GM19328 (cell line): Measurements from ENCODE around the gene PALLD.

Experiments used
- ATAC-seq: cut with Tn5 transposase; IDR thresholded peaks from one replicate; pipeline ENCODE4 v1.9.1; 2021; ENCODE audit warnings: mild to moderate bottlenecking, moderate library complexity; ENCODE audit not compliant: unreplicated experiment

Gene PALLD

GRCh38 chr4:168860827-168861226 lies 364.0 kb downstream of the PALLD start:
- ATAC-seq = no peak

GRCh38 chr4:168863719-168864647 lies 367.1 kb downstream of the PALLD start:
- no peak for ATAC-seq

GRCh38 chr4:168864821-168865541 lies 368.1 kb downstream of the PALLD start:
- no peak for ATAC-seq

DNA sequence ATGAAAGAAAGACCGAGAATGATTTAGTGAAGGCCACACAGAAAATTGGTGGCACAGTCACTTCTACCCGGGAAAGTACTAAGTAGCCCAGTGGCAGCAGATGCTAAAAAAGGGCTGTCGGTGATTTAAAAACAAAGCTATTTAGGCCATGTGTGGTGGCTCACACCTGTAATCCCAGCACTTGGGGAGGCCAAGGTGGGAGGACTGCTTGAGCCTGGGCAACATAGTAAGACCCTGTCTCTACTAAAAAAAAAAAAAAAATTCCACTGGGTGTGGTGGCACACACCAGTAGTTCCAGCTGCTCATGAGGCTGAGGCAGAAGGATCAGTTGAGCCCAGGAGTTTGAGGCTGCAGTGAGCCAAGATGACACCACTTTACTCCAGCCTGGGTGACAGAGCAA lies 369.0 kb downstream of the PALLD start:
- no peak for ATAC-seq

- ATAC-seq = no peak
These were observed 369.8 kb downstream of the PALLD start for GRCh38 chr4:168866635-168867034.

DNA sequence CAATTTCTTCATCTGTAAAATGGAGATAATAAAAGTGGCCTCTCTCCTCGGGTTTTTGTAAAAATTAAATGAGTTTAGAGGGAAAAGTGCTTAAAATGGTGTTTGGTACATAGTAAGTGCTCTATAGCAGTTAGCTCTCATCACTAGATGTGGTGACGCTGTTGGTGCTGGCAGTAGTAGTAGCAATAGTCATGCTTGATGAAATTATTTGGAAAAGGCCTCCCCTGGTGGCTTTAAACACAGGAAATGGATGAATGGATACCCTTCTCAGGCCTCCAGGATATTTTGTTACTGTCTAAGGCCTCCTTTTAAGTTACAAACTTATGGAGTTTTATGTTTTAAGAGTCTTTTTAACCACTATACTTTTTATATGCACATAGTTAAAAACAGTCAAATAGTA lies 370.3 kb downstream of the PALLD start:
- no peak for ATAC-seq

DNA sequence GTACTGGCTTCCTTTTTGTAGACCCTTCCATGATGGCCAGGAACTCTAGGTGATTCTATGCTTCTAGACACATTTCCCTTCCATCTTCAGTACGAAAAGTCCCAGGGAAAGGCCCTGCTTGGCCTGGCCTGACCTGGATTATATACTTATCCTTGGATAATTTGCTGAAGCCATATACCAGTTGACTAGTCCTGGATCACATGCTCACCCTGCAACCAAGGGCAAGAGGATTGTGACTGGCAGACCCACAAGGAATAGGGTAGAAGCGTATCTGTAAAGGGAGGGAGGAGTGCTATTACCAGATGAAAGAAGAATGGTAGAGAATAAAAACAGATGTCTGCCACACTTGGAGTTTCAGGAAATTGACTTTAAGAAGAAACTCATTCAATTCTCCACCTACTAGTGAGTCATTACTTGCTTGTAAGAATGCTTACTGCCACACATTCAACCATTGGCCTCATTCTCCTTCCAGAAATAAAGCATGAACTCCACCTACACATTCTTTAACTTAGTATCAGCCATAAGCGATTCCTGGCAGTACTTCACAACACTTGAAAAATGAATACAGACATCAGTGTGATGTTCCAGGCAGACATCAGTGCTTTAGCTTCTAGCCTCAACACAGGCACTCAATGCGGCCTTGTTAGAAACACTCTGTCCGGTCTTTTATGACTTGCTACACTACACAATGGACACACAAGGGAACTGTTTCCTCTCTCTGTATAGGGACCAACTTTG lies 371.4 kb downstream of the PALLD start:
- no peak for ATAC-seq

- ATAC-seq = no peak
These were observed 371.9 kb downstream of the PALLD start for GRCh38 chr4:168868802-168869201.

GRCh38 chr4:168870004-168870403 lies 373.2 kb downstream of the PALLD start:
- no peak for ATAC-seq

GRCh38 chr4:168871632-168872031 lies 374.8 kb downstream of the PALLD start:
- ATAC-seq = no peak

GRCh38 chr4:168874083-168874482 lies 377.2 kb downstream of the PALLD start:
- ATAC-seq = no peak

GRCh38 chr4:168876106-168876505 lies 379.3 kb downstream of the PALLD start:
- ATAC-seq = no peak

DNA sequence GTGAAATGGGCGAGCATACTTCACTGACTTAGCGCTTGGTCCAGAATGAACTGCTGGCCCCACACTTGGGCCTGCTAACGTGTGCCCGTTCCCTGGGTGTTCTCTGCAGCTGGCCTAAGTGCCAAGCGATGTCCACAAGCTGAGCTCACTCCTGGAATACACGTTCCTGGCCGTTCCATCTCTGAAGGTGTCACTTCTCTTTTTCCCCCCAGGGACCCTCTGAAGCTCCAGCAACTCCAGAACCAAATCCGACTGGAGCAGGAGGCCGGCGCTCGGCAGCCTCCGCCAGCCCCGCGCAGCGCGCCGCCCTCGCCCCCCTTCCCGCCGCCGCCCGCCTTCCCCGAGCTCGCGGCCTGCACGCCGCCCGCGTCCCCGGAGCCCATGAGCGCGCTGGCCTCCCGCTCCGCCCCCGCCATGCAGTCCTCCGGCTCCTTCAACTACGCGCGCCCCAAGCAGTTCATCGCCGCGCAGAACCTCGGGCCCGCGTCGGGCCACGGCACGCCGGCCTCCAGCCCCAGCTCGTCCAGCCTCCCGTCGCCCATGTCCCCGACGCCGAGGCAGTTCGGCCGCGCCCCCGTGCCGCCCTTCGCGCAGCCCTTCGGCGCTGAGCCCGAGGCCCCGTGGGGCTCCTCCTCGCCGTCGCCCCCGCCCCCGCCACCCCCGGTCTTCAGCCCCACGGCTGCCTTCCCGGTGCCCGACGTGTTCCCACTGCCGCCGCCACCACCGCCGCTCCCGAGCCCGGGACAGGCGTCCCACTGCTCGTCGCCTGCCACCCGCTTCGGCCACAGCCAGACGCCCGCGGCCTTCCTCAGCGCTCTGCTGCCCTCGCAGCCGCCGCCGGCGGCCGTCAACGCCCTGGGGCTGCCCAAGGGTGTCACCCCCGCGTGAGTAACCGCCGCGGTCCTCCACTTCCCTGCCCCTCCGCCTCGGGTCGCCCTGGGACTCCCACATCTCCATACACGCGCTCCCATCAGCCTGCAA lies 380.9 kb downstream of the PALLD start:
- peak; percentile 39 for ATAC-seq

GRCh38 chr4:168878623-168879022 lies 381.8 kb downstream of the PALLD start:
- ATAC-seq = no peak

- no peak for ATAC-seq
These were observed 382.3 kb downstream of the PALLD start for GRCh38 chr4:168879188-168879587.

GRCh38 chr4:168880072-168880675 lies 383.3 kb downstream of the PALLD start:
- ATAC-seq = no peak

GRCh38 chr4:168880811-168881595 lies 384.2 kb downstream of the PALLD start:
- ATAC-seq = peak; percentile 47

DNA sequence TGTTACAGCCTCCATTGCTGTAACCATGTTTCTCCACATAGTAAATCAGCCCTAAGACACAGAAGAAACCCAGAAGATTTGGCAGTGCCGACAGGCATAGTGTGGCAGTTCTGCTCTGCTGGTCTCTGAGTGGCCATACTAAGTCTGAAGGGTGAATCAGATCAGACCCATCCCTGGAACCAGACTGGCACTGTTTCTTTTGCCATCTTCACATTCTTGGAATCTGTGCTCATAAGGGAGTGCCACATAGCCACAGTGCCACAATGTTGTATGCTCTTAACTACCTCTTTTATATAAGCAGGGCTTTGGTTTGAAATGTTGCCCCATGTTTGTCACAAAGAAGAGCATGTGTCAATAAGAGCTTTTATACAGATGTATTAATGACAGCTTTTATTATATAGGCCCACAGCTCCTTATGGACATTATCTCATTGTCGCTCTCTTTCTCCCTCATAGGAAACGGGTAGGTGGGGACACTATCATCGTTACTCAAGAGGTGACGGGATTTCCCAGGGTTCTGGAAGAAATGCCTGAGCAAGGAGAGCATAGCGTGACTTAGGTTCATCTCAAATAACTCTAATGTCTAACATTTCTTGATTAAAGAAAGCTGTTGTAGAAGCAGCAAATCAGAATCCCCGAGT lies 385.0 kb downstream of the PALLD start:
- peak; percentile 2 for ATAC-seq
